ENCODE results near the gene C1QA.
A peak's percentile ranks its signal among the peaks of the same experiment; 100 is the strongest.
"Not testable (repeated sequence)": the region's sequence is repeated elsewhere in the genome, so short reads cannot be mapped to it uniquely, and the experiment has no call there.

C1QA gene

GRCh38 chr1:22673486-22674409, 37.3 kb downstream of the C1QA start:
- peak; percentile 89 for DNase-seq (ENCODE audit: low spot score)

- DNase-seq (ENCODE audit: low spot score): no peak
Observed at GRCh38 chr1:22674410-22674749, 38.0 kb downstream of the C1QA start.

- DNase-seq (ENCODE audit: low spot score): not testable (repeated sequence)
Observed at GRCh38 chr1:22676151-22676550, 39.7 kb downstream of the C1QA start.

GRCh38 chr1:22676916-22677583, 40.6 kb downstream of the C1QA start:
- DNase-seq (ENCODE audit: low spot score): no peak

GRCh38 chr1:22677931-22678896, 41.8 kb downstream of the C1QA start:
- DNase-seq (ENCODE audit: low spot score): no peak

GRCh38 chr1:22680726-22681125, 44.3 kb downstream of the C1QA start:
- DNase-seq (ENCODE audit: low spot score): no peak

GRCh38 chr1:22681556-22682276, 45.3 kb downstream of the C1QA start:
- DNase-seq (ENCODE audit: low spot score): no peak

- no peak for DNase-seq (ENCODE audit: low spot score)
Observed at GRCh38 chr1:22683547-22683946, 47.1 kb downstream of the C1QA start.

- DNase-seq (ENCODE audit: low spot score): no peak
Observed at GRCh38 chr1:22685591-22686059, 49.2 kb downstream of the C1QA start.

GRCh38 chr1:22687191-22687590, 50.8 kb downstream of the C1QA start:
- no peak for DNase-seq (ENCODE audit: low spot score)

- DNase-seq (ENCODE audit: low spot score): no peak
Observed at GRCh38 chr1:22688466-22688865, 52.0 kb downstream of the C1QA start.
